T-cell (primary cell): ENCODE measurements around the gene OR9A4. TPM values are rescaled to one million over a fixed set of nuclear protein-coding genes. Genes with fewer than 3 reads are reported as not detected.

Experiments used
- ATAC-seq, 4 experiments: fragments of 200-7000 bp in 3 of 4; fragments of 150-1000 bp in 1 of 4; cut with Tn5 transposase; replicated peaks in 1 of 4; 1 replicate in 3 of 4; 2 replicates in 1 of 4; pipeline ENCODE4 v1.10.0; 2021; ENCODE audit warnings: moderate library complexity in 3 of 4, mild to moderate bottlenecking in 2 of 4, moderate number of reproducible peaks in 1 of 4
- CTCF ChIA-PET, 2 donors: fragments of 300-600 bp; sonication (Branson Sonifier 250); formaldehyde crosslinking; loops; one replicate each; lab custom pipeline; 2022; ENCODE audit warnings: antibody characterized with exemption in 2 of 2; lab: Charles Lee
- POLR2A ChIA-PET, 2 donors: fragments of 300-600 bp; sonication (Branson Sonifier 250); formaldehyde crosslinking; loops; one replicate each; lab custom pipeline; 2022; ENCODE audit warnings: antibody characterized with exemption in 2 of 2; lab: Charles Lee
- DNase-seq, 35 experiments: peaks; one replicate each; pipeline versions ENCODE4 v3.0.0 to v3.0.0-alpha.2; 2013 to 2023
- H3K27ac ChIP-seq: one replicate; pipeline ENCODE4 v1.5.1; 2013; ENCODE audit warnings: low read length
- H3K27me3 ChIP-seq, 2 experiments: replicated peaks in 1 of 2; 1 replicate in 1 of 2; 2 replicates in 1 of 2; pipeline versions ENCODE4 v1.6.1 to v1.7.0; 2013; ENCODE audit warnings: low read length in 1 of 2, mixed read lengths in 1 of 2; ENCODE audit not compliant: control insufficient read depth in 2 of 2, insufficient read depth in 2 of 2; ENCODE audit errors: extremely low read depth in 1 of 2
- H3K36me3 ChIP-seq, 2 donors: 1 replicate in 1 of 2; 2 replicates in 1 of 2; pipeline versions ENCODE4 v1.6.1 to v1.7.0; 2013; ENCODE audit warnings: low read length in 1 of 2; ENCODE audit not compliant: control insufficient read depth in 2 of 2, insufficient read depth in 1 of 2; ENCODE audit errors: extremely low read depth in 1 of 2
- H3K4me1 ChIP-seq, 2 experiments: 1 replicate in 1 of 2; 2 replicates in 1 of 2; pipeline versions ENCODE4 v1.6.1 to v1.7.0; 2013; ENCODE audit warnings: low read length in 2 of 2, mixed read lengths in 1 of 2; ENCODE audit not compliant: insufficient read depth in 2 of 2, control insufficient read depth in 1 of 2; ENCODE audit errors: extremely low read depth in 1 of 2
- H3K4me3 ChIP-seq, 2 donors: 1 replicate in 1 of 2; 2 replicates in 1 of 2; pipeline versions ENCODE4 v1.5.1 to v1.7.0; 2013; ENCODE audit warnings: mild to moderate bottlenecking in 2 of 2, low read length in 1 of 2, moderate library complexity in 1 of 2; ENCODE audit not compliant: control insufficient read depth in 1 of 2; ENCODE audit errors: extremely low read depth in 1 of 2
- H3K9me3 ChIP-seq: 2 replicates; pipeline ENCODE4 v1.7.0; 2013
- H3K27ac Mint-ChIP-seq, 2 donors: one replicate each; pipeline ENCODE4 v1.8.0; 2020 to 2021; ENCODE audit warnings: mild to moderate bottlenecking in 2 of 2, mixed read lengths in 2 of 2
- H3K27me3 Mint-ChIP-seq, 2 donors: one replicate each; pipeline ENCODE4 v1.8.0; 2021 to 2022; ENCODE audit warnings: mixed read lengths in 2 of 2
- H3K36me3 Mint-ChIP-seq: one replicate; pipeline ENCODE4 v1.8.0; 2021; ENCODE audit warnings: mixed read lengths
- H3K4me1 Mint-ChIP-seq, 3 donors: one replicate each; pipeline ENCODE4 v1.8.0; 2020 to 2022; ENCODE audit warnings: mixed read lengths in 3 of 3, mild to moderate bottlenecking in 1 of 3
- H3K4me3 Mint-ChIP-seq, 3 donors: one replicate each; pipeline ENCODE4 v1.8.0; 2020 to 2022; ENCODE audit warnings: mild to moderate bottlenecking in 3 of 3, mixed read lengths in 3 of 3, moderate library complexity in 3 of 3
- H3K9me3 Mint-ChIP-seq, 3 donors: one replicate each; pipeline ENCODE4 v1.8.0; 2020 to 2022; ENCODE audit warnings: mixed read lengths in 3 of 3
- WGBS: methylation state at CpG from one replicate; pipeline ENCODE4 v1.1.5; 2013; ENCODE audit warnings: missing lambda C conversion rate; ENCODE audit not compliant: insufficient coverage; 5-methylcytosine and 5-hydroxymethylcytosine counted together
- total RNA-seq, 35 experiments: library from RNA in 6 of 35; stranded (reverse) in 6 of 35; fragments of 120-200 nt in 1 of 35; gene quantifications; one replicate each; pipeline versions ENCODE4 v1.2.1 to v1.2.4 and lab custom pipeline; 2013 to 2026

Gene OR9A4
- total RNA-seq, 5 donors from 2014 or later (not counting 1 experiment from before 2014, with no cell fraction given) = not detected

- H3K36me3 Mint-ChIP-seq = no peaks in the 10 kb centered on the region
- no peaks in the 10 kb centered on the region for H3K4me1 Mint-ChIP-seq
- ATAC-seq (no peak), DNase-seq (no peak)
- H3K27me3 Mint-ChIP-seq = peaks cover 0 to 6% of the 10 kb centered on the region in 2 donors
- H3K9me3 ChIP-seq = no peaks in the 10 kb centered on the region
- no peak overlapping the region for H3K27ac Mint-ChIP-seq
- H3K36me3 ChIP-seq = no peaks in the 10 kb centered on the region
- H3K4me3 ChIP-seq = no peak overlapping the region
- no CpG with 5 or more reads among the region's 4 CpGs for WGBS
- no peak overlapping the region for H3K4me3 Mint-ChIP-seq
- ChIA-PET CTCF (no interaction called here), POLR2A (no interaction called here)
- H3K4me1 ChIP-seq = no peaks in the 10 kb centered on the region
- H3K27ac ChIP-seq = no peak overlapping the region
- no peaks in the 10 kb centered on the region for H3K9me3 Mint-ChIP-seq
- no peaks in the 10 kb centered on the region for H3K27me3 ChIP-seq
Observed at GRCh38 chr7:141906285-141906684, 9.9 kb upstream of the OR9A4 start.

GRCh38 chr7:141911391-141911790 is 4.8 kb upstream of the OR9A4 start:
- H3K4me1 Mint-ChIP-seq = no peaks in the 10 kb centered on the region

DNA sequence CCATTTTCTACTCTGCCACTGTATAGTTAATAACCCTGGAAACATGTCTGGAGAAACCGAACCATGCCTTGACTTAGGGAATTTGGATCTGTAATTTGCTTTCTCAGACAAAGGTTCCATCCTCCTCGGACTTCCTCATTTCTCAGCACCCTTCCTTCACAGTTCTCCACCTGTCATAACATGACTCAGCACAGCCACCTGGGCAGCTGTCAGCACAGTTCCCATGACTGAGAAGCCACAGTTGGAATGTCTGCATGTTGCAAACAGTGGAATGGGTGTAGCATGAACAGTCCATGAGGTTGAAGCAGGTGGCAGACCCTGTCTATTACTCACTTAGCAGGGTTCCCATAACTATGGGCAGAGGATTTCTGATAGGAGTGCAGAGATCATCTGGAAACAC is 634 bp upstream of the OR9A4 start:
- ChIA-PET CTCF (no interaction called here), POLR2A (no interaction called here)
- Histone ChIP-seq H3K27me3 (peaks cover 0 to 3% of the 10 kb centered on the region in 2 experiments), H3K9me3 (no peaks in the 10 kb centered on the region), H3K27ac (no peak overlapping the region), H3K4me3 (no peak overlapping the region), H3K36me3 (no peaks in the 10 kb centered on the region), H3K4me1 (no peaks in the 10 kb centered on the region)
- no peak for ATAC-seq
- H3K27ac Mint-ChIP-seq = no peak overlapping the region
- WGBS = no CpG with 5 or more reads among the region's 2 CpGs
- H3K9me3 Mint-ChIP-seq = peaks cover 0 to 4% (median 0%) of the 10 kb centered on the region in 3 donors
- no peaks in the 10 kb centered on the region for H3K36me3 Mint-ChIP-seq
- no peak overlapping the region for H3K4me3 Mint-ChIP-seq
- peaks cover 0 to 12% of the 10 kb centered on the region in 2 donors for H3K27me3 Mint-ChIP-seq
- H3K4me1 Mint-ChIP-seq = no peaks in the 10 kb centered on the region
- no peak for DNase-seq

More at GRCh38 chr7:141911391-141911790, 4.8 kb upstream of the OR9A4 start:
- Histone ChIP-seq H3K9me3 (no peaks in the 10 kb centered on the region), H3K27me3 (peaks cover 0 to under 1% of the 10 kb centered on the region in 2 experiments), H3K4me3 (no peak overlapping the region), H3K27ac (no peak overlapping the region), H3K36me3 (no peaks in the 10 kb centered on the region), H3K4me1 (no peaks in the 10 kb centered on the region)
- Mint-ChIP-seq H3K27ac (no peak overlapping the region), H3K9me3 (no peaks in the 10 kb centered on the region), H3K36me3 (no peaks in the 10 kb centered on the region), H3K27me3 (peaks cover 3 to 6% of the 10 kb centered on the region in 2 donors), H3K4me3 (no peak overlapping the region)
- DNase-seq (no peak), ATAC-seq (no peak)
- ChIA-PET POLR2A (no interaction called here), CTCF (no interaction called here)

DNA sequence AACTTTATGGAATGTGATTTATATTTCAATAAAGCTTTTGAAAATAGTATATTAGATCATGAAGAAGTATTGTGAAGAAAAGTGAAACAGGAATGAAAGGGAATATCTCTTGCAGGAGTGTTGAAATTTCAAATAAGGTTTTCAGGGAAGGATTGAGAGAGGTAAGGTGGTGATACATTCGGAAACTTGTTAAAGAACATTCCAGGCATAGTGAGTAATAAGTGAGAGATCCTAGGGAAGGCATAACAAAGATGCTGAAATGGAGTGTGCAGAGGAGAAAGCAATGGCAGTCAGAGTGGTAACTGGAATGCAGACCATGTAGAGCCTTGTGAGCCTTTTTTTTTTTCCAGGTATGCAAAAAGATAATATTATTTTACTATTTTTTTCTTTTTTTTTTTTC is 4.1 kb downstream of the OR9A4 start:
- Mint-ChIP-seq H3K27ac (no peak overlapping the region), H3K36me3 (no peaks in the 10 kb centered on the region), H3K4me3 (no peak overlapping the region), H3K27me3 (peaks cover 0 to 8% of the 10 kb centered on the region in 2 donors), H3K9me3 (peaks cover 0 to 4% (median 0%) of the 10 kb centered on the region in 3 donors), H3K4me1 (no peaks in the 10 kb centered on the region)
- Histone ChIP-seq H3K36me3 (no peaks in the 10 kb centered on the region), H3K9me3 (no peaks in the 10 kb centered on the region), H3K4me1 (no peaks in the 10 kb centered on the region), H3K27me3 (peaks cover 0 to 3% of the 10 kb centered on the region in 2 experiments), H3K4me3 (no peak overlapping the region), H3K27ac (no peak overlapping the region)
- DNase-seq = no peak
- POLR2A ChIA-PET = no interaction called here
- 20% methylated on average over 1 of the region's 1 CpG for WGBS
- CTCF ChIA-PET = no interaction called here
- no peak for ATAC-seq

- ATAC-seq (no peak), DNase-seq (no peak)
- Mint-ChIP-seq H3K36me3 (peaks cover 4% of the 10 kb centered on the region), H3K4me3 (no peak overlapping the region), H3K27me3 (peaks cover 3 to 7% of the 10 kb centered on the region in 2 donors), H3K27ac (no peak overlapping the region), H3K4me1 (no peaks in the 10 kb centered on the region), H3K9me3 (peaks cover 3 to 10% (median 6%) of the 10 kb centered on the region in 3 donors)
- WGBS = no CpG with 5 or more reads among the region's 2 CpGs
- Histone ChIP-seq H3K27me3 (no peaks in the 10 kb centered on the region), H3K27ac (no peak overlapping the region), H3K4me1 (no peaks in the 10 kb centered on the region), H3K36me3 (no peaks in the 10 kb centered on the region), H3K9me3 (no peaks in the 10 kb centered on the region), H3K4me3 (no peak overlapping the region)
- POLR2A ChIA-PET = no interaction called here
- CTCF ChIA-PET = no interaction called here
Observed at GRCh38 chr7:141928146-141928844, 12.1 kb downstream of the OR9A4 start.

GRCh38 chr7:141928845-141929195 is 12.6 kb downstream of the OR9A4 start:
- Histone ChIP-seq H3K27ac (no peak overlapping the region), H3K4me3 (no peak overlapping the region), H3K36me3 (no peaks in the 10 kb centered on the region), H3K4me1 (no peaks in the 10 kb centered on the region), H3K9me3 (no peaks in the 10 kb centered on the region), H3K27me3 (no peaks in the 10 kb centered on the region)
- DNase-seq (no peak), ATAC-seq (no peak)
- CTCF ChIA-PET = no interaction called here
- H3K4me1 Mint-ChIP-seq = no peaks in the 10 kb centered on the region
- H3K27ac Mint-ChIP-seq = no peak overlapping the region
- H3K9me3 Mint-ChIP-seq = peaks cover 3 to 10% (median 6%) of the 10 kb centered on the region in 3 donors
- WGBS = no CpG with 5 or more reads among the region's 3 CpGs
- POLR2A ChIA-PET = no interaction called here
- H3K27me3 Mint-ChIP-seq = peaks cover 3 to 7% of the 10 kb centered on the region in 2 donors
- no peak overlapping the region for H3K4me3 Mint-ChIP-seq
- H3K36me3 Mint-ChIP-seq = peaks cover 4% of the 10 kb centered on the region
